ENCODE results near the gene CHCHD6. TPM values are rescaled to one million over a fixed set of nuclear protein-coding genes. Genes with fewer than 3 reads are reported as not detected.

Gene CHCHD6
- total RNA-seq, 2 donors from 2014 or later, result 8.4 to 10.9 TPM

- Histone ChIP-seq H3K36me3 (no peaks in the 10 kb centered on the region), H3K4me1 (peaks cover 0 to 24% of the 10 kb centered on the region in 2 donors), H3K9me3 (no peaks in the 10 kb centered on the region), H3K27me3 (no peaks in the 10 kb centered on the region), H3K4me3 (no peak overlapping the region), H3K27ac (no peak overlapping the region)
- TF ChIP-seq CTCF (IDR thresholded peaks at IDR 0.05), result no peak
- no peak for DNase-seq (ENCODE audit: low spot score)
These were observed 218.4 kb downstream of the CHCHD6 start for GRCh38 chr3:126922466-126922865.

- Histone ChIP-seq H3K9me3 (no peaks in the 10 kb centered on the region), H3K4me3 (no peak overlapping the region), H3K36me3 (no peaks in the 10 kb centered on the region), H3K27me3 (no peaks in the 10 kb centered on the region), H3K4me1 (peaks cover 0 to 29% of the 10 kb centered on the region in 2 donors), H3K27ac (no peak overlapping the region)
- TF ChIP-seq CTCF (IDR thresholded peaks at IDR 0.05), result no peak
- DNase-seq (ENCODE audit: low spot score), result no peak
These were observed 219.4 kb downstream of the CHCHD6 start for GRCh38 chr3:126923423-126923822.

- Histone ChIP-seq H3K9me3 (no peaks in the 10 kb centered on the region), H3K27ac (no peak overlapping the region), H3K36me3 (no peaks in the 10 kb centered on the region), H3K27me3 (no peaks in the 10 kb centered on the region), H3K4me3 (no peak overlapping the region), H3K4me1 (peaks cover 0 to 29% of the 10 kb centered on the region in 2 donors)
- no peak for DNase-seq (ENCODE audit: low spot score)
- no peak for TF ChIP-seq CTCF (IDR thresholded peaks at IDR 0.05)
These were observed 219.9 kb downstream of the CHCHD6 start for GRCh38 chr3:126923895-126924294.

- Histone ChIP-seq H3K27ac (no peak overlapping the region), H3K9me3 (no peaks in the 10 kb centered on the region), H3K27me3 (no peaks in the 10 kb centered on the region), H3K4me3 (no peak overlapping the region), H3K36me3 (no peaks in the 10 kb centered on the region), H3K4me1 (peaks cover 0 to 29% of the 10 kb centered on the region in 2 donors)
- TF ChIP-seq CTCF (IDR thresholded peaks at IDR 0.05), result no peak
- no peak for DNase-seq (ENCODE audit: low spot score)
These were observed 220.4 kb downstream of the CHCHD6 start for GRCh38 chr3:126924458-126924857.

GRCh38 chr3:126925411-126926171, 221.6 kb downstream of the CHCHD6 start:
- DNase-seq (ENCODE audit: low spot score), result no peak
- Histone ChIP-seq H3K36me3 (no peaks in the 10 kb centered on the region), H3K9me3 (no peaks in the 10 kb centered on the region), H3K4me3 (no peak overlapping the region), H3K27me3 (no peaks in the 10 kb centered on the region), H3K4me1 (peaks cover 0 to 29% of the 10 kb centered on the region in 2 donors), H3K27ac (no peak overlapping the region)
- no peak for TF ChIP-seq CTCF (IDR thresholded peaks at IDR 0.05)

Data from right atrium auricular region (tissue), 2 donors.